HepG2 (cell line): Measurements from ENCODE around the gene ZBTB20. TPM values are rescaled to one million over a fixed set of nuclear protein-coding genes. Genes with fewer than 3 reads are reported as not detected.

ENCODE experiments used
- E2F1 ChIP-seq: sonication (generic); formaldehyde crosslinking; IDR thresholded peaks from 2 replicates; pipeline ENCODE4 v1.5.0; 2020; ENCODE audit warnings: missing genetic modification reagents
- FOXM1 ChIP-seq: sonication (generic); formaldehyde crosslinking; IDR thresholded peaks from 2 replicates; pipeline ENCODE4 v1.5.0; 2020; ENCODE audit warnings: missing genetic modification reagents
- GABPB1 ChIP-seq: IDR thresholded peaks from 2 replicates; pipeline ENCODE4 v1.6.1; 2016; ENCODE audit warnings: mild to moderate bottlenecking, missing genetic modification reagents, moderate library complexity, missing compliant biosample characterization
- HMGXB4 ChIP-seq, 2 experiments: sonication (generic) in 1 of 2; formaldehyde crosslinking in 1 of 2; IDR thresholded peaks; 2 replicates each; pipeline versions ENCODE4 v1.4.0 to v1.6.1; 2018 to 2020; ENCODE audit warnings: missing genetic modification reagents in 2 of 2, borderline replicate concordance in 1 of 2, low read depth in 1 of 2, mild to moderate bottlenecking in 1 of 2, missing biosample characterization in 1 of 2
- IRF2 ChIP-seq: IDR thresholded peaks from 2 replicates; pipeline ENCODE4 v1.6.1; 2018; ENCODE audit warnings: missing genetic modification reagents, missing compliant biosample characterization
- KDM2A ChIP-seq: sonication (generic); formaldehyde crosslinking; IDR thresholded peaks from 2 replicates; pipeline ENCODE4 v1.4.0; 2020; ENCODE audit warnings: low read depth, missing genetic modification reagents, borderline replicate concordance
- KLF16 ChIP-seq, 2 experiments: sonication (generic) in 1 of 2; formaldehyde crosslinking in 1 of 2; IDR thresholded peaks; 2 replicates each; pipeline versions ENCODE4 v1.6.1 to v1.8.0; 2016 to 2023; ENCODE audit warnings: missing genetic modification reagents in 2 of 2, missing compliant biosample characterization in 1 of 2
- MXD4 ChIP-seq: IDR thresholded peaks from 2 replicates; pipeline ENCODE4 v1.6.1; 2016; ENCODE audit warnings: mild to moderate bottlenecking, missing biosample characterization, missing genetic modification reagents
- RAD21 ChIP-seq: fragments of 450-650 bp; formaldehyde crosslinking; IDR thresholded peaks from 2 replicates; pipeline ENCODE4 v1.5.0; 2020; ENCODE audit warnings: mild to moderate bottlenecking
- STAG1 ChIP-seq: sonication (generic); formaldehyde crosslinking; IDR thresholded peaks from 2 replicates; pipeline ENCODE4 v1.4.0; 2020; ENCODE audit warnings: missing genetic modification reagents
- ZFAT ChIP-seq: sonication (generic); formaldehyde crosslinking; conservative IDR thresholded peaks from 2 replicates; pipeline ENCODE4 v1.8.1; 2023; ENCODE audit warnings: missing genetic modification reagents, inconsistent platforms
- ZNF234 ChIP-seq: sonication (generic); formaldehyde crosslinking; conservative IDR thresholded peaks from 2 replicates; pipeline ENCODE4 v1.5.1; 2020; ENCODE audit warnings: mild to moderate bottlenecking, missing genetic modification reagents
- ZNF33B ChIP-seq: sonication (generic); formaldehyde crosslinking; IDR thresholded peaks from 2 replicates; pipeline ENCODE4 v1.5.1; 2020; ENCODE audit warnings: mild to moderate bottlenecking, missing genetic modification reagents
- ZNF766 ChIP-seq: sonication (generic); formaldehyde crosslinking; IDR thresholded peaks from 2 replicates; pipeline ENCODE4 v1.5.0; 2020; ENCODE audit warnings: missing genetic modification reagents, borderline replicate concordance
- ZSCAN25 ChIP-seq: sonication (generic); formaldehyde crosslinking; IDR thresholded peaks from 2 replicates; pipeline ENCODE4 v1.8.0; 2022; ENCODE audit warnings: mild to moderate bottlenecking, missing genetic modification reagents
- polyA plus RNA-seq, 8 experiments: library from polyadenylated mRNA; depleted of rRNA in 3 of 8; stranded (reverse) in 7 of 8; unstranded in 1 of 8; fragments of >200 nt; fragmentation: Illumina TruSeq in 4 of 8; extraction: Trizol in 4 of 8; gene quantifications; 2 replicates each; pipeline versions ENCODE4 v1.2.1 to v1.2.3, GENCODE V29; 2011 to 2016; ENCODE audit warnings: low read depth in 4 of 8, missing spikeins in 1 of 8, mixed read lengths in 1 of 8; ENCODE audit not compliant: insufficient read depth in 1 of 8
- total RNA-seq, 5 experiments: library from RNA; depleted of rRNA; stranded (reverse); fragments of >200 nt; fragmentation: Illumina TruSeq; extraction: Trizol; gene quantifications; 2 replicates each; pipeline ENCODE4 v1.2.3, GENCODE V29; 2016; ENCODE audit warnings: low read depth in 1 of 5
- TF ChIP-seq, protein P1 (sequence below): sonication (generic); formaldehyde crosslinking; IDR thresholded peaks from 2 replicates; pipeline ENCODE4 v1.9.0; 2022; ENCODE audit warnings: missing genetic modification reagents, mild to moderate bottlenecking, borderline replicate concordance
- TF ChIP-seq, protein P2 (sequence below): sonication (generic); formaldehyde crosslinking; IDR thresholded peaks from 2 replicates; pipeline ENCODE4 v1.4.0; 2020; ENCODE audit warnings: missing genetic modification reagents
- TF ChIP-seq, protein P3 (sequence below): sonication (generic); formaldehyde crosslinking; IDR thresholded peaks from 2 replicates; pipeline ENCODE4 v1.4.0; 2020; ENCODE audit warnings: missing genetic modification reagents

ZBTB20 gene
- total and polyA plus RNA-seq, 2 of the 13 experiments (the other 11 are each of a cell fraction or from before 2014, with no cell fraction given), result 1.9 to 8.8 TPM

DNA sequence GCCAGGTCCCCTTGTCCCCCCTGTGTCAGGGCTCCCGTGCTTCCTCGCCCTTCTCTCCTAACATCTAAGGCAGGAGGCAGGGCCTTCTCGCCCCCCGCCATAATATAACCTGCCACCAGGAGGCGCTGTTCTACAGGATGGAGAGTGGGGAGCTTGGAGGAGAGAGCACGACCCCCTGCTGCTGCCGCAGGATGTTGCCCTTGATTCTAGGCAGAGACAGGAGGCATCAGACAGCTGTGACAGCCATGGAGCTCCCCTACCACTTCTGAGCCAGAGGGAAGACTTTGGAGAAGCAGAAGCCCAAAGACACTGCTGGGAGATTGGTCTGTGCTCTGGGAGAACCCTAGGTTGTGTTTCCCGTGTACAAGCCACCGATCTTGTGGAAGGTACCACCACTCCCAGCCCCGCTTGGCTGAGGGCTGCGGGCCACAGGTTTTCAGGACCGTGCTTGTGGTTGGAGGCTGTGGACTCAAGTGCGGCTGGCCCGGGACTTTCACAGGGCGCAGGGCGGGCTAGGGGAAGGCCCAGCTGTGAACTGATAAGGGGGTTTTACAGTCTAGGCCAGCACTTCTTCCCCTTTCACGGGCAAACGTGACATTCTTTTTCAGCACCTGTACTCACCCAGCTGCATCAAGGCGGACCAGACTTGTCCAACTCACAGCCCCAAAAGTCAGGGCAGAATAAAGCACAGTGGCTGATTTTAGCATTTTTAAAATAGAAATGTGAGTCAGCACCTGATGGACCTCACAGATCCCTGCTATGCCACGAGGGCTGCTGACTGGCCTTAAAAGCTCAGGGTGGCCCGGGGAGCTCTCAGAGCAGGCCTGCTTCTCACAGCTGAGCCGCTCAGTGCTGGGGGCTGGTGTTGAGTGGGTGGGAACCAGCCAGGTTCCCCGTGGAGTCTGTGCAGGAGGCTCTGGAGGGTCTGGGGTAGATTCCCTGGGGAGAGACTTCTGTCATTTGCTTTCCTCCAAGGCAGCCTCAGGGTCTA, 855.9 kb downstream of the ZBTB20 start (continued):
- TF ChIP-seq, protein P1, sequence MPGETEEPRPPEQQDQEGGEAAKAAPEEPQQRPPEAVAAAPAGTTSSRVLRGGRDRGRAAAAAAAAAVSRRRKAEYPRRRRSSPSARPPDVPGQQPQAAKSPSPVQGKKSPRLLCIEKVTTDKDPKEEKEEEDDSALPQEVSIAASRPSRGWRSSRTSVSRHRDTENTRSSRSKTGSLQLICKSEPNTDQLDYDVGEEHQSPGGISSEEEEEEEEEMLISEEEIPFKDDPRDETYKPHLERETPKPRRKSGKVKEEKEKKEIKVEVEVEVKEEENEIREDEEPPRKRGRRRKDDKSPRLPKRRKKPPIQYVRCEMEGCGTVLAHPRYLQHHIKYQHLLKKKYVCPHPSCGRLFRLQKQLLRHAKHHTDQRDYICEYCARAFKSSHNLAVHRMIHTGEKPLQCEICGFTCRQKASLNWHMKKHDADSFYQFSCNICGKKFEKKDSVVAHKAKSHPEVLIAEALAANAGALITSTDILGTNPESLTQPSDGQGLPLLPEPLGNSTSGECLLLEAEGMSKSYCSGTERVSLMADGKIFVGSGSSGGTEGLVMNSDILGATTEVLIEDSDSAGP (CRISPR knock-in tag), result peak; percentile 17; the same call in 1 of the 2 replicates
- TF ChIP-seq MXD4 (CRISPR knock-in tag) (no peak), ZNF234 (no peak), ZSCAN25 (no peak), KDM2A (peak; percentile 40; the same call in 1 of the 2 replicates), STAG1 (CRISPR knock-in tag) (peak; percentile 66), HMGXB4 (CRISPR knock-in tag; IDR thresholded peaks at IDR 0.05; ENCODE audit: borderline replicate concordance in 1 of 2, low read depth in 1 of 2) (peak in 1 of 2 experiments; percentile 42; a peak in 1 of 4 replicates), ZFAT (CRISPR knock-in tag) (no peak), ZNF766 (no peak), RAD21 (CRISPR knock-in tag) (peak; percentile 37; the same call in 1 of the 2 replicates), FOXM1 (no peak), IRF2 (CRISPR knock-in tag) (0 out of 2 replicates have a peak, but pooled peaks have one; percentile 15), ZNF33B (CRISPR knock-in tag) (no peak), KLF16 (CRISPR knock-in tag; IDR thresholded peaks at IDR 0.05) (no peak), GABPB1 (0 out of 2 replicates have a peak, but pooled peaks have one; percentile 8), E2F1 (no peak)
- TF ChIP-seq, protein P2, sequence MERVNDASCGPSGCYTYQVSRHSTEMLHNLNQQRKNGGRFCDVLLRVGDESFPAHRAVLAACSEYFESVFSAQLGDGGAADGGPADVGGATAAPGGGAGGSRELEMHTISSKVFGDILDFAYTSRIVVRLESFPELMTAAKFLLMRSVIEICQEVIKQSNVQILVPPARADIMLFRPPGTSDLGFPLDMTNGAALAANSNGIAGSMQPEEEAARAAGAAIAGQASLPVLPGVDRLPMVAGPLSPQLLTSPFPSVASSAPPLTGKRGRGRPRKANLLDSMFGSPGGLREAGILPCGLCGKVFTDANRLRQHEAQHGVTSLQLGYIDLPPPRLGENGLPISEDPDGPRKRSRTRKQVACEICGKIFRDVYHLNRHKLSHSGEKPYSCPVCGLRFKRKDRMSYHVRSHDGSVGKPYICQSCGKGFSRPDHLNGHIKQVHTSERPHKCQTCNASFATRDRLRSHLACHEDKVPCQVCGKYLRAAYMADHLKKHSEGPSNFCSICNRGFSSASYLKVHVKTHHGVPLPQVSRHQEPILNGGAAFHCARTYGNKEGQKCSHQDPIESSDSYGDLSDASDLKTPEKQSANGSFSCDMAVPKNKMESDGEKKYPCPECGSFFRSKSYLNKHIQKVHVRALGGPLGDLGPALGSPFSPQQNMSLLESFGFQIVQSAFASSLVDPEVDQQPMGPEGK (CRISPR knock-in tag), result 0 out of 2 replicates have a peak, but pooled peaks have one; percentile 45
- TF ChIP-seq, protein P3, sequence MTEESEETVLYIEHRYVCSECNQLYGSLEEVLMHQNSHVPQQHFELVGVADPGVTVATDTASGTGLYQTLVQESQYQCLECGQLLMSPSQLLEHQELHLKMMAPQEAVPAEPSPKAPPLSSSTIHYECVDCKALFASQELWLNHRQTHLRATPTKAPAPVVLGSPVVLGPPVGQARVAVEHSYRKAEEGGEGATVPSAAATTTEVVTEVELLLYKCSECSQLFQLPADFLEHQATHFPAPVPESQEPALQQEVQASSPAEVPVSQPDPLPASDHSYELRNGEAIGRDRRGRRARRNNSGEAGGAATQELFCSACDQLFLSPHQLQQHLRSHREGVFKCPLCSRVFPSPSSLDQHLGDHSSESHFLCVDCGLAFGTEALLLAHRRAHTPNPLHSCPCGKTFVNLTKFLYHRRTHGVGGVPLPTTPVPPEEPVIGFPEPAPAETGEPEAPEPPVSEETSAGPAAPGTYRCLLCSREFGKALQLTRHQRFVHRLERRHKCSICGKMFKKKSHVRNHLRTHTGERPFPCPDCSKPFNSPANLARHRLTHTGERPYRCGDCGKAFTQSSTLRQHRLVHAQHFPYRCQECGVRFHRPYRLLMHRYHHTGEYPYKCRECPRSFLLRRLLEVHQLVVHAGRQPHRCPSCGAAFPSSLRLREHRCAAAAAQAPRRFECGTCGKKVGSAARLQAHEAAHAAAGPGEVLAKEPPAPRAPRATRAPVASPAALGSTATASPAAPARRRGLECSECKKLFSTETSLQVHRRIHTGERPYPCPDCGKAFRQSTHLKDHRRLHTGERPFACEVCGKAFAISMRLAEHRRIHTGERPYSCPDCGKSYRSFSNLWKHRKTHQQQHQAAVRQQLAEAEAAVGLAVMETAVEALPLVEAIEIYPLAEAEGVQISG, result no peak
- TF ChIP-seq, all 625 proteins: peak for 16
